Esophagus muscularis mucosa (tissue), 4 donors: ENCODE results near the gene ANKS1B. TPM values are rescaled to one million over a fixed set of nuclear protein-coding genes. Genes with fewer than 3 reads are reported as not detected.

ENCODE experiments used
- DNase-seq: peaks from one replicate; pipeline ENCODE4 v3.0.0-alpha.2; 2017; ENCODE audit errors: extremely low spot score
- H3K27ac ChIP-seq, 4 donors: fragments of 200-600 bp; sonication (generic); replicated peaks in 1 of 4; 1 replicate in 3 of 4; 2 replicates in 1 of 4; pipeline ENCODE4 v1.5.1; 2016 to 2019; ENCODE audit warnings: mild to moderate bottlenecking in 1 of 4
- H3K27me3 ChIP-seq, 4 donors: fragments of 200-600 bp; sonication (generic); one replicate each; pipeline versions ENCODE4 v1.5.1 to v1.6.0; 2016 to 2019
- H3K36me3 ChIP-seq, 4 donors: fragments of 200-600 bp; sonication (generic); one replicate each; pipeline ENCODE4 v1.5.1; 2016 to 2019
- H3K4me1 ChIP-seq, 4 donors: fragments of 200-600 bp; sonication (generic); one replicate each; pipeline ENCODE4 v1.5.1; 2016 to 2019
- H3K4me3 ChIP-seq, 4 donors: fragments of 200-600 bp; sonication (generic); 1 replicate in 2 of 4; 2 replicates in 2 of 4; pipeline ENCODE4 v1.5.1; 2016 to 2019; ENCODE audit warnings: mild to moderate bottlenecking in 4 of 4, moderate library complexity in 1 of 4
- H3K9me3 ChIP-seq, 4 donors: fragments of 200-600 bp; sonication (generic); 1 replicate in 3 of 4; 2 replicates in 1 of 4; pipeline ENCODE4 v1.5.1; 2016 to 2019
- CTCF ChIP-seq, 3 experiments: fragments of 200-600 bp in 2 of 3; fragments of 450-650 bp in 1 of 3; sonication (generic) in 2 of 3; IDR thresholded peaks; one replicate each; pipeline ENCODE4 v1.5.1; 2017 to 2019; ENCODE audit warnings: antibody characterized with exemption in 3 of 3, mild to moderate bottlenecking in 2 of 3, moderate library complexity in 1 of 3
- EP300 ChIP-seq: sonication (generic); formaldehyde crosslinking; IDR thresholded peaks from one replicate; pipeline ENCODE4 v1.6.1; 2017; ENCODE audit warnings: antibody characterized with exemption
- POLR2A ChIP-seq: fragments of 450-650 bp; IDR thresholded peaks from one replicate; pipeline ENCODE4 v1.6.1; 2017; ENCODE audit warnings: antibody characterized with exemption, moderate library complexity, mild to moderate bottlenecking, low read depth
- POLR2AphosphoS5 ChIP-seq, 2 donors: sonication (generic); formaldehyde crosslinking; IDR thresholded peaks; one replicate each; pipeline ENCODE4 v1.6.1; 2017; ENCODE audit warnings: antibody characterized with exemption in 2 of 2
- WGBS: methylation state at CpG from one replicate; pipeline ENCODE4 v1.1.5; 2018; 5-methylcytosine and 5-hydroxymethylcytosine counted together
- intact Hi-C: fragments of 100-400 bp; cut with DNase I; formaldehyde crosslinking; loops from one replicate; pipeline ENCODE4 v1.15.1; 2023
- total RNA-seq, 4 donors: library from RNA; depleted of rRNA; stranded (reverse); fragments of >200 nt; gene quantifications; one replicate each; pipeline versions ENCODE4 v1.1.0 to v1.2.1, GENCODE V29; 2016

The ANKS1B gene
- total RNA-seq, 4 donors from 2014 or later: 20.4 to 28.7 (median 21.6) TPM

- Histone ChIP-seq H3K27ac (no peak overlapping the region), H3K9me3 (no peaks in the 10 kb centered on the region), H3K36me3 (no peaks in the 10 kb centered on the region), H3K27me3 (no peaks in the 10 kb centered on the region), H3K4me3 (no peak overlapping the region), H3K4me1 (peaks cover 0 to 7% (median 0%) of the 10 kb centered on the region in 4 donors)
- intact Hi-C loops: no loop called here
- TF ChIP-seq POLR2AphosphoS5 (IDR thresholded peaks at IDR 0.05): no peak
- TF ChIP-seq EP300: no peak
- no peak for TF ChIP-seq CTCF (IDR thresholded peaks at IDR 0.05)
- no peak for TF ChIP-seq POLR2A
- DNase-seq: no peak
Measured at GRCh38 chr12:99151744-99152143, 833.0 kb downstream of the ANKS1B start.

GRCh38 chr12:99147130-99147529, 837.6 kb downstream of the ANKS1B start:
- no peak overlapping the region for H3K4me3 ChIP-seq
- intact Hi-C loops: no loop called here
- H3K9me3 ChIP-seq: no peaks in the 10 kb centered on the region
- no peaks in the 10 kb centered on the region for H3K27me3 ChIP-seq
- no peaks in the 10 kb centered on the region for H3K4me1 ChIP-seq
- WGBS: 67% methylated on average over 2 of the region's 2 CpGs
- TF ChIP-seq CTCF (IDR thresholded peaks at IDR 0.05) (no peak), POLR2A (no peak), POLR2AphosphoS5 (IDR thresholded peaks at IDR 0.05) (no peak), EP300 (no peak)
- no peaks in the 10 kb centered on the region for H3K36me3 ChIP-seq
- DNase-seq: no peak
- H3K27ac ChIP-seq: no peak overlapping the region

DNA sequence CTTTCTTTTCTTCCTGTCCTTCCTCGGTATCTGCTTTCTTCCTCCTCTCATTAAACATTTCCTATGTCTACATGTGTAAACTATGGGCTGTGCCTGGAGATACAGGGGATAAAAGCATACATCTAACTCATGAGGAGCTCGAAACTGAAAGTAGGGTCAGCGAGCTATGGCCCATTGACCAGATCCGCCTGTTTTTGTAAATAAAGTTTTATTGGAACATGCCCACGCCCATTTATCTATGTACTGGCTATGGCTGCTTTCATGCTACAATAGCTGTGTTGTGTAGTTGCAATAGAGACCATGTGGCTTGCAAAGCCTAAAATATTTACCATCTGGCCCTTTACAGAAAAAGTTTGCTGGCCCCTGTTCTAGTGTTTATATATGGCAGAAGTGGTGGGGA, 838.0 kb downstream of the ANKS1B start:
- Histone ChIP-seq H3K9me3 (no peaks in the 10 kb centered on the region), H3K36me3 (no peaks in the 10 kb centered on the region), H3K4me1 (no peaks in the 10 kb centered on the region), H3K4me3 (no peak overlapping the region), H3K27me3 (no peaks in the 10 kb centered on the region), H3K27ac (no peak overlapping the region)
- TF ChIP-seq CTCF (IDR thresholded peaks at IDR 0.05) (no peak), POLR2A (no peak), EP300 (no peak), POLR2AphosphoS5 (IDR thresholded peaks at IDR 0.05) (no peak)
- WGBS: 85% methylated on average over 5 of the region's 5 CpGs
- intact Hi-C loops: no loop called here
- no peak for DNase-seq

GRCh38 chr12:99146185-99146584, 838.6 kb downstream of the ANKS1B start:
- intact Hi-C loops: no loop called here

DNA sequence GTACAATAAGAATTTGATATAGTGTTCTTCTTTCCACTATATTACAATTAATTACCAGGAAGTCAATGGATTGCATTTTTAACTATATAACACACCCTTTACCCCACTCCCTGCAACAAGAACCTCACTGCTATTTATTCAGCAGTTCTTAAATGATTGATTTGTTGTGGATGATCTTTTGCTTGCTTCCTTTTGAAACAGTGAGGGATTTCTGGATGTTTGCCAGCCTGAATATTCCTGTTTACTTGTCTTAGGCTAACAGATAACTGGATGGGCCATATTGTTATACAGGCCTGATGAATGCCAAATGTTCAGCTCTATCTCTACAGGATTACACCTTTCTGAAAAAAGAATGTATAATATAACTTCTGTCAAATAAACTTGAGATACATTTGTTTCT, 842.1 kb downstream of the ANKS1B start:
- no peak overlapping the region for H3K4me3 ChIP-seq
- H3K27me3 ChIP-seq: no peaks in the 10 kb centered on the region
- DNase-seq: no peak
- peaks cover 0 to 3% (median 0%) of the 10 kb centered on the region in 4 donors for H3K4me1 ChIP-seq
- H3K36me3 ChIP-seq: no peaks in the 10 kb centered on the region
- H3K9me3 ChIP-seq: no peaks in the 10 kb centered on the region
- no peak overlapping the region for H3K27ac ChIP-seq
- intact Hi-C loops: no loop called here
- no peak for TF ChIP-seq EP300
- no peak for TF ChIP-seq CTCF (IDR thresholded peaks at IDR 0.05)
- no peak for TF ChIP-seq POLR2AphosphoS5 (IDR thresholded peaks at IDR 0.05)
- no peak for TF ChIP-seq POLR2A

More at GRCh38 chr12:99146185-99146584, 838.6 kb downstream of the ANKS1B start:
- no peaks in the 10 kb centered on the region for H3K36me3 ChIP-seq
- no peak overlapping the region for H3K4me3 ChIP-seq
- no peaks in the 10 kb centered on the region for H3K27me3 ChIP-seq
- WGBS: 53% methylated on average over 5 of the region's 5 CpGs
- no peak overlapping the region for H3K27ac ChIP-seq
- no peak for DNase-seq
- H3K4me1 ChIP-seq: no peaks in the 10 kb centered on the region
- no peaks in the 10 kb centered on the region for H3K9me3 ChIP-seq
- TF ChIP-seq POLR2AphosphoS5 (IDR thresholded peaks at IDR 0.05) (no peak), EP300 (no peak)
